HG03108 (cell line): ENCODE results near the gene MED27.

Experiments used
- ATAC-seq: cut with Tn5 transposase; IDR thresholded peaks from one replicate; pipeline ENCODE4 v1.9.1; 2021; ENCODE audit warnings: moderate library complexity; ENCODE audit not compliant: unreplicated experiment

MED27 gene

GRCh38 chr9:131841765-131842318 lies 237.8 kb downstream of the MED27 start:
- ATAC-seq, result no peak

GRCh38 chr9:131840751-131841702 lies 238.6 kb downstream of the MED27 start:
- ATAC-seq, result no peak

GRCh38 chr9:131840220-131840619 lies 239.4 kb downstream of the MED27 start:
- no peak for ATAC-seq

- no peak for ATAC-seq
These were observed 240.2 kb downstream of the MED27 start for GRCh38 chr9:131839281-131840084.

- ATAC-seq, result no peak
These were observed 241.0 kb downstream of the MED27 start for GRCh38 chr9:131838530-131839280.

- no peak for ATAC-seq
These were observed 241.8 kb downstream of the MED27 start for GRCh38 chr9:131837836-131838235.

GRCh38 chr9:131837316-131837715 lies 242.4 kb downstream of the MED27 start:
- ATAC-seq, result no peak

- ATAC-seq, result no peak
These were observed 242.9 kb downstream of the MED27 start for GRCh38 chr9:131836607-131837315.

GRCh38 chr9:131836021-131836420 lies 243.6 kb downstream of the MED27 start:
- no peak for ATAC-seq

- ATAC-seq, result no peak
These were observed 244.3 kb downstream of the MED27 start for GRCh38 chr9:131835151-131835910.

GRCh38 chr9:131834721-131835120 lies 244.9 kb downstream of the MED27 start:
- ATAC-seq, result no peak

- no peak for ATAC-seq
These were observed 245.8 kb downstream of the MED27 start for GRCh38 chr9:131833906-131834305.

GRCh38 chr9:131833083-131833482 lies 246.6 kb downstream of the MED27 start:
- no peak for ATAC-seq

- no peak for ATAC-seq
These were observed 248.1 kb downstream of the MED27 start for GRCh38 chr9:131831380-131832165.

- ATAC-seq, result no peak
These were observed 251.8 kb downstream of the MED27 start for GRCh38 chr9:131827821-131828369.

- no peak for ATAC-seq
These were observed 252.6 kb downstream of the MED27 start for GRCh38 chr9:131826966-131827525.

GRCh38 chr9:131826053-131826452 lies 253.6 kb downstream of the MED27 start:
- no peak for ATAC-seq

- no peak for ATAC-seq
These were observed 254.6 kb downstream of the MED27 start for GRCh38 chr9:131824953-131825495.
